Fibroblast of lung (primary cell): ENCODE results near the gene OLIG2.

ENCODE experiments used
- EZH2 ChIP-seq: IDR thresholded peaks from 2 replicates; pipeline ENCODE4 v1.5.1; 2012; ENCODE audit warnings: low read length, control low read depth, mild to moderate bottlenecking; ENCODE audit errors: missing control alignments
- TF ChIP-seq, protein P1 (sequence below), 2 donors: IDR thresholded peaks in 1 of 2; conservative IDR thresholded peaks in 1 of 2; 1 replicate in 1 of 2; 2 replicates in 1 of 2; pipeline ENCODE4 v1.5.1; 2011 to 2012; ENCODE audit warnings: low read length in 2 of 2, control low read depth in 1 of 2, inconsistent platforms in 1 of 2, low read depth in 1 of 2, mild to moderate bottlenecking in 1 of 2

DNA sequence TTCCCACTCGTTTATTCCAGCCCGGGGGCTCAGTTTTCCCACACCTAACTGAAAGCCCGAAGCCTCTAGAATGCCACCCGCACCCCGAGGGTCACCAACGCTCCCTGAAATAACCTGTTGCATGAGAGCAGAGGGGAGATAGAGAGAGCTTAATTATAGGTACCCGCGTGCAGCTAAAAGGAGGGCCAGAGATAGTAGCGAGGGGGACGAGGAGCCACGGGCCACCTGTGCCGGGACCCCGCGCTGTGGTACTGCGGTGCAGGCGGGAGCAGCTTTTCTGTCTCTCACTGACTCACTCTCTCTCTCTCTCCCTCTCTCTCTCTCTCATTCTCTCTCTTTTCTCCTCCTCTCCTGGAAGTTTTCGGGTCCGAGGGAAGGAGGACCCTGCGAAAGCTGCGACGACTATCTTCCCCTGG is 716 bp downstream of the OLIG2 start:
- TF ChIP-seq, protein P1, sequence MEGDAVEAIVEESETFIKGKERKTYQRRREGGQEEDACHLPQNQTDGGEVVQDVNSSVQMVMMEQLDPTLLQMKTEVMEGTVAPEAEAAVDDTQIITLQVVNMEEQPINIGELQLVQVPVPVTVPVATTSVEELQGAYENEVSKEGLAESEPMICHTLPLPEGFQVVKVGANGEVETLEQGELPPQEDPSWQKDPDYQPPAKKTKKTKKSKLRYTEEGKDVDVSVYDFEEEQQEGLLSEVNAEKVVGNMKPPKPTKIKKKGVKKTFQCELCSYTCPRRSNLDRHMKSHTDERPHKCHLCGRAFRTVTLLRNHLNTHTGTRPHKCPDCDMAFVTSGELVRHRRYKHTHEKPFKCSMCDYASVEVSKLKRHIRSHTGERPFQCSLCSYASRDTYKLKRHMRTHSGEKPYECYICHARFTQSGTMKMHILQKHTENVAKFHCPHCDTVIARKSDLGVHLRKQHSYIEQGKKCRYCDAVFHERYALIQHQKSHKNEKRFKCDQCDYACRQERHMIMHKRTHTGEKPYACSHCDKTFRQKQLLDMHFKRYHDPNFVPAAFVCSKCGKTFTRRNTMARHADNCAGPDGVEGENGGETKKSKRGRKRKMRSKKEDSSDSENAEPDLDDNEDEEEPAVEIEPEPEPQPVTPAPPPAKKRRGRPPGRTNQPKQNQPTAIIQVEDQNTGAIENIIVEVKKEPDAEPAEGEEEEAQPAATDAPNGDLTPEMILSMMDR (conservative IDR thresholded peaks at IDR 0.05 in 1 of 2, IDR thresholded peaks at IDR 0.05 in 1 of 2; ENCODE audit: low read depth in 1 of 2, low read length in 2 of 2): no peak
- TF ChIP-seq EZH2: peak; percentile 70
